Parathyroid adenoma (tissue), 2 donors: ENCODE results near the gene LY6G6C.

ENCODE experiments used
- H2AFZ ChIP-seq: fragments of 300-600 bp; sonication (generic); one replicate; pipeline ENCODE4 v1.7.0; 2017; ENCODE audit warnings: antibody characterized with exemption, mild to moderate bottlenecking
- H3K27ac ChIP-seq: fragments of 300-600 bp; sonication (generic); one replicate; pipeline ENCODE4 v1.7.0; 2017
- H3K27me3 ChIP-seq: fragments of 300-600 bp; sonication (generic); one replicate; pipeline ENCODE4 v1.7.0; 2017; ENCODE audit warnings: low read length; ENCODE audit not compliant: control insufficient read depth, insufficient read depth
- H3K36me3 ChIP-seq: fragments of 300-600 bp; sonication (generic); one replicate; pipeline ENCODE4 v1.7.0; 2017; ENCODE audit warnings: low read length; ENCODE audit not compliant: control insufficient read depth, insufficient read depth
- H3K4me1 ChIP-seq: fragments of 300-600 bp; sonication (generic); one replicate; pipeline ENCODE4 v1.7.0; 2017; ENCODE audit warnings: control low read depth
- H3K4me2 ChIP-seq: fragments of 300-600 bp; sonication (generic); one replicate; pipeline ENCODE4 v1.7.0; 2017; ENCODE audit warnings: low read length
- H3K4me3 ChIP-seq: fragments of 300-600 bp; sonication (generic); one replicate; pipeline ENCODE4 v1.7.0; 2017; ENCODE audit warnings: low read depth, low read length
- H3K79me2 ChIP-seq: fragments of 300-600 bp; sonication (generic); one replicate; pipeline ENCODE4 v1.7.0; 2017; ENCODE audit warnings: control low read depth
- H3K9ac ChIP-seq: fragments of 300-600 bp; sonication (generic); one replicate; pipeline ENCODE4 v1.7.0; 2017; ENCODE audit warnings: mild to moderate bottlenecking
- H3K9me3 ChIP-seq: fragments of 300-600 bp; sonication (generic); one replicate; pipeline ENCODE4 v1.7.0; 2017; ENCODE audit warnings: low read length; ENCODE audit not compliant: control insufficient read depth
- TF ChIP-seq, protein P1 (sequence below): fragments of 300-600 bp; sonication (generic); IDR thresholded peaks from one replicate; pipeline ENCODE4 v1.7.0; 2017; ENCODE audit warnings: antibody characterized with exemption, mild to moderate bottlenecking
- donor health status: primary hyperparathyroidism.

Gene LY6G6C

DNA sequence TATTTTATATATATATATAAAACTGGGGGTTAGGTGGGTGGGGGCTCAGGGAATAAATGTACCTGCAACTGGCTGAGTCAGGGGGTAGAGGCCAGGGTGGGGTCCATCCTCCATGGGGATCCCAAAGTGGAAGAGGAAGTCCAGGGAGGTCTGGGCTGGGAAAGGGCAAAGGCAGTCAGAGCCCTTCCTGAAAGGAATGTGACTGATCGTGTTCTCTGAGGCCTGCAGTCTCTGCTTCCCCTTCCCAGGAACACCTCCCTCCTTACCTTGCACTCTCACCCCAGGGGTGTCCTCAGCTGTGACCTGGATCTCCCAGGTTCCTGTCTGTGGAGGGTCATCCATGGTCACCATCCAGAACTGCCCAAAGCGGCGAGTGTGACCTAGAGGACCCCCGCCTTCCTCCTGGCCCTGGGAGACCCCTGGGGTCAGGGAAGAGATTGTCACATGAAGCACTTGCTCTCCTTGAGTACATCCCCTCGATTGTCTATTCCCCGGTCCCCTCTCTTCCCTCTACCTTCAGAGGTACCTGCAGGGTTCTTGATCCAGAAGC lies 45.6 kb upstream of the LY6G6C start:
- Histone ChIP-seq H2AFZ (no peak overlapping the region), H3K9me3 (no peaks in the 10 kb centered on the region), H3K4me2 (no peak overlapping the region), H3K9ac (no peak overlapping the region), H3K79me2 (no peaks in the 10 kb centered on the region), H3K27ac (no peak overlapping the region), H3K4me1 (no peaks in the 10 kb centered on the region), H3K27me3 (no peaks in the 10 kb centered on the region), H3K36me3 (no peaks in the 10 kb centered on the region), H3K4me3 (no peak overlapping the region)
- TF ChIP-seq, protein P1, sequence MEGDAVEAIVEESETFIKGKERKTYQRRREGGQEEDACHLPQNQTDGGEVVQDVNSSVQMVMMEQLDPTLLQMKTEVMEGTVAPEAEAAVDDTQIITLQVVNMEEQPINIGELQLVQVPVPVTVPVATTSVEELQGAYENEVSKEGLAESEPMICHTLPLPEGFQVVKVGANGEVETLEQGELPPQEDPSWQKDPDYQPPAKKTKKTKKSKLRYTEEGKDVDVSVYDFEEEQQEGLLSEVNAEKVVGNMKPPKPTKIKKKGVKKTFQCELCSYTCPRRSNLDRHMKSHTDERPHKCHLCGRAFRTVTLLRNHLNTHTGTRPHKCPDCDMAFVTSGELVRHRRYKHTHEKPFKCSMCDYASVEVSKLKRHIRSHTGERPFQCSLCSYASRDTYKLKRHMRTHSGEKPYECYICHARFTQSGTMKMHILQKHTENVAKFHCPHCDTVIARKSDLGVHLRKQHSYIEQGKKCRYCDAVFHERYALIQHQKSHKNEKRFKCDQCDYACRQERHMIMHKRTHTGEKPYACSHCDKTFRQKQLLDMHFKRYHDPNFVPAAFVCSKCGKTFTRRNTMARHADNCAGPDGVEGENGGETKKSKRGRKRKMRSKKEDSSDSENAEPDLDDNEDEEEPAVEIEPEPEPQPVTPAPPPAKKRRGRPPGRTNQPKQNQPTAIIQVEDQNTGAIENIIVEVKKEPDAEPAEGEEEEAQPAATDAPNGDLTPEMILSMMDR = no peak

DNA sequence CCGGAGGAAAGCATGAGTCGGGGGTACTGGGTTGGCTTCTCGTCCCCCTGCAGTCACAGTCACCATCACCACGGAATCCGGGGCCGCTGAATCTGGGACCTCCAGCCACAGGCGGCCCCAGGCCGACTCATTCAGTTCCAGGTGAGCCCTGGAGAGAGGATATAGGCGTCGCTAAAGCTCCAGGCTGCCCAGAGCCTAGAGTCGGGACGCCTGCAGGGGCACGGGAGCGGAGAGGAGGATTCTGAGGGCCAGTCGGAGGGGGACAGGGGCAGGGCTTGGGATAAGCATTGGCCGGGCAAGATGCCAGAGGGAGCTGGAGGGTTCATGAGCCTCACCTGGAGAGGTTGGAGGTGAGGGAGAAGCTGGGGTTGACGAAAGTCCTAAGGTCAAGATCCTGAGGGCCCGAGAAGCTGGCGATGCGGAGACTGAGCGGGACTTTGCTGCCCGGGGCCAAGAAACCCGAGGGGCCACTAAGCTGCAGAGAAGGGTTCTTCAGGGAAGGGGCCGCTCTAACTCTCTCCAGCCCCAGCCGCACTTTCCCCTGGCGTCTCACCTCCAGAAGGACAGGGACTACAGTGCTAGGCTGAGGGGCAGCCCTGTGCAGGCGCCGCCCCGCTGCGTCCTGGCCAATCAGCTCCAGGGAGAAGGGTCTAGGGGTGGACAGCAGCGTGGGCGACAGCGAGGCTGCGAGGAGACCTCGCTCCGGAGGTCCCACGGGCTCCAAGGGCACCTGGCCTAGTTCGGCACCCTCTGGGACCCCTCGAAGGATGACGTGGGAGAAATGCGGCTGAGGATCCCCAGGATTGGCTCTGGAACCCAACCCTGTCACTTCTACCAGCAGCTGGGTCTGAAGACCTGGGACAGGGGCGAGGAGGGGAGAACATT lies 44.6 kb upstream of the LY6G6C start:
- no peak overlapping the region for H3K4me3 ChIP-seq
- H3K4me2 ChIP-seq = no peak overlapping the region
- H3K27ac ChIP-seq = no peak overlapping the region
- no peaks in the 10 kb centered on the region for H3K4me1 ChIP-seq
- H3K9me3 ChIP-seq = no peaks in the 10 kb centered on the region
- no peak overlapping the region for H2AFZ ChIP-seq
- H3K36me3 ChIP-seq = no peaks in the 10 kb centered on the region
- no peaks in the 10 kb centered on the region for H3K79me2 ChIP-seq
- no peak overlapping the region for H3K9ac ChIP-seq
- H3K27me3 ChIP-seq = no peaks in the 10 kb centered on the region
- TF ChIP-seq, protein P1 = no peak

DNA sequence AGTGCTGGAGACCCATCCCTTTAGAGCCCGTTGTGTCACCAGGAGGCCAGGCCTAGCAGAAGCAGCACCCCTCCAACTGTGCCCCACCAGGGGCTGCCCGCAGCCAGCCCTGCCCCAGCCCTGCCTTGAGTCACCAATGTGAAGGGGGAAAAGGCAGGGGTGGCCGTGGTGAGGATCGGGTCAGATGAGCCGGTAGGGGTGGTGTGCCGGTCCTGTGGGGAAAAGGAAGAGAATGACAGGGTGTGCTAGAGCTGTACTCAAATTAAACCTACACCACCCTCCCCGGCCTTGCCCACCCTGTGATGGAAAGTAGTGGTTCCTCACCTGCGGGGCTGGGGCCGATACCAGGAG lies 44.0 kb upstream of the LY6G6C start:
- H3K79me2 ChIP-seq = no peaks in the 10 kb centered on the region
- no peak overlapping the region for H3K27ac ChIP-seq
- H3K4me3 ChIP-seq = no peak overlapping the region
- H3K36me3 ChIP-seq = no peaks in the 10 kb centered on the region
- TF ChIP-seq, protein P1 = no peak
- no peaks in the 10 kb centered on the region for H3K27me3 ChIP-seq
- no peak overlapping the region for H2AFZ ChIP-seq
- no peaks in the 10 kb centered on the region for H3K9me3 ChIP-seq
- no peak overlapping the region for H3K9ac ChIP-seq
- no peak overlapping the region for H3K4me2 ChIP-seq
- H3K4me1 ChIP-seq = no peaks in the 10 kb centered on the region

DNA sequence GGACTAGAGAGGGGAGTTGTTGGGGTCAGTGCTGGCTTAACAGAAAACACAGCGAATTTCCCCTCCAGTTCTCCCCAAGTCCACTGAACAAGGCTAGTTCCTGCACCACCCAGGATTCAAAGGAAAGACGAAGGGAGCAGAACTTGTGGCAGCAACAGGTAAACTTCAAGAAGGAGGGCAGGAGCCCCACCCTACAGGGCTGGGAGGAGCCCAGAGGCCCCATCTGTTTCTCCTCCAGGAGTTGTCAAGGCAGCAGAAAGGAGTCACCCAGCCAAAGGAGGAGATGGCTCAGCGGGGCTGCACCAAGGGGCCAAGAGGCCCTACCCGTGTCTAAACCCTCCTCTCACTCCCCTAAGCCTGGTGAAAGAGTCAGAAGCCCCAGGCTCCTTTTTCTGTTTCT lies 42.7 kb upstream of the LY6G6C start:
- no peaks in the 10 kb centered on the region for H3K4me1 ChIP-seq

More for the DNA sequence above, 42.7 kb upstream of the LY6G6C start:
- no peak overlapping the region for H3K4me3 ChIP-seq
- H3K79me2 ChIP-seq = no peaks in the 10 kb centered on the region
- no peak overlapping the region for H3K9ac ChIP-seq
- H3K9me3 ChIP-seq = no peaks in the 10 kb centered on the region
- H3K4me2 ChIP-seq = no peak overlapping the region
- no peak overlapping the region for H2AFZ ChIP-seq
- H3K36me3 ChIP-seq = no peaks in the 10 kb centered on the region
- TF ChIP-seq, protein P1 = no peak
- H3K27me3 ChIP-seq = no peaks in the 10 kb centered on the region
- H3K27ac ChIP-seq = no peak overlapping the region
